HCT116 (cell line): ENCODE data around the gene ABHD11. TPM values are rescaled to one million over a fixed set of nuclear protein-coding genes. Genes with fewer than 3 reads are reported as not detected.

Source experiments
- ATAC-seq: fragments of 200-7000 bp; cut with Tn5 transposase; 2 replicates; pipeline ENCODE4 v1.9.1; 2020; ENCODE audit warnings: mild to moderate bottlenecking, moderate library complexity
- BruUV-seq: library from RNA; stranded (reverse); fragments of 400-500 nt; replicated peaks from 2 replicates; lab custom pipeline; 2021; lab: Mats Ljungman, UMichigan
- CTCF ChIA-PET: fragments of 300-600 bp; sonication (Branson Sonifier 250); formaldehyde crosslinking; loops from one replicate; lab custom pipeline; 2021; ENCODE audit warnings: antibody characterized with exemption; lab: Charles Lee
- POLR2A ChIA-PET: fragments of 300-600, 350-600 bp; sonication (Branson Sonifier 250); formaldehyde crosslinking; loops from one replicate; lab custom pipeline; 2021; ENCODE audit warnings: antibody characterized with exemption; lab: Charles Lee
- RAD21 ChIA-PET, 2 experiments: fragments of 300-600 bp; sonication (Branson Sonifier 250); formaldehyde crosslinking; loops; one replicate each; lab custom pipeline; 2023; ENCODE audit warnings: low total read pairs in 2 of 2; ENCODE audit not compliant: uncharacterized antibody in 2 of 2, unreplicated experiment in 2 of 2, low non-redundant PET in 1 of 2; lab: Charles Lee
- DNase-seq: peaks from one replicate; pipeline ENCODE4 v3.0.0-alpha.2; 2010; ENCODE audit warnings: low read depth, low spot score
- H2AFZ ChIP-seq: fragments of 200-600 bp; shearing (Covaris generic), sonication (generic); 2 replicates; pipeline ENCODE4 v1.6.1; 2017; ENCODE audit warnings: low read depth, mixed run types, mixed read lengths, antibody characterized with exemption, low read length; ENCODE audit not compliant: poor library complexity, severe bottlenecking
- H3K27ac ChIP-seq: 2 replicates; pipeline ENCODE4 v1.5.1; 2012; ENCODE audit warnings: low read depth, low read length
- H3K27me3 ChIP-seq: fragments of 200-600 bp; sonication (generic); 2 replicates; pipeline ENCODE4 v1.6.1; 2016; ENCODE audit warnings: mixed run types, low read length, mixed read lengths; ENCODE audit not compliant: insufficient read depth
- H3K36me3 ChIP-seq, 2 experiments: fragments of 200-500 bp in 1 of 2; fragments of 200-600 bp in 1 of 2; sonication (Bioruptor generic) in 1 of 2; sonication (generic) in 1 of 2; 2 replicates each; pipeline versions ENCODE4 v1.5.1 to v1.6.1; 2014 to 2016; ENCODE audit warnings: low read length in 2 of 2, inconsistent platforms in 1 of 2, mixed read lengths in 1 of 2, mixed run types in 1 of 2; ENCODE audit not compliant: insufficient read depth in 2 of 2, control insufficient read depth in 1 of 2
- H3K4me1 ChIP-seq, 2 experiments: fragments of 200-600 bp in 1 of 2; sonication (generic) in 1 of 2; 2 replicates each; pipeline versions ENCODE4 v1.5.1 to v1.6.1; 2012 to 2017; ENCODE audit warnings: low read length in 2 of 2, inconsistent platforms in 1 of 2, mild to moderate bottlenecking in 1 of 2, mixed read lengths in 1 of 2, mixed run types in 1 of 2, moderate library complexity in 1 of 2; ENCODE audit not compliant: insufficient read depth in 2 of 2, control insufficient read depth in 1 of 2
- H3K4me2 ChIP-seq: fragments of 200-600 bp; sonication (generic); 2 replicates; pipeline ENCODE4 v1.6.1; 2017; ENCODE audit warnings: mixed run types, low read length, mixed read lengths
- H3K4me3 ChIP-seq, 2 experiments: fragments of 200-600 bp in 1 of 2; sonication (generic) in 1 of 2; replicated peaks in 1 of 2; 2 replicates each; pipeline ENCODE4 v1.5.1; 2011 to 2016; ENCODE audit warnings: low read length in 2 of 2, control low read depth in 1 of 2, low read depth in 1 of 2, mild to moderate bottlenecking in 1 of 2, mixed read lengths in 1 of 2, mixed run types in 1 of 2
- H3K79me2 ChIP-seq: fragments of 200-600 bp; sonication (generic); 2 replicates; pipeline ENCODE4 v1.6.1; 2017; ENCODE audit warnings: mild to moderate bottlenecking, mixed run types, low read length, moderate library complexity, mixed read lengths; ENCODE audit not compliant: insufficient read depth
- H3K9ac ChIP-seq: fragments of 200-600 bp; sonication (generic); 2 replicates; pipeline ENCODE4 v1.6.1; 2016; ENCODE audit warnings: low read length, mixed read lengths
- H3K9me2 ChIP-seq: fragments of 200-600 bp; sonication (generic), shearing (Covaris generic); 2 replicates; pipeline ENCODE4 v1.6.1; 2017; ENCODE audit warnings: mixed run types, mild to moderate bottlenecking, moderate library complexity; ENCODE audit not compliant: insufficient read depth
- H3K9me3 ChIP-seq, 2 experiments: fragments of 200-500 bp in 1 of 2; fragments of 200-600 bp in 1 of 2; sonication (Bioruptor generic) in 1 of 2; sonication (generic) in 1 of 2; 2 replicates each; pipeline ENCODE4 v1.6.1; 2014 to 2017; ENCODE audit warnings: low read length in 2 of 2, mixed read lengths in 2 of 2, inconsistent platforms in 1 of 2, low read depth in 1 of 2, mild to moderate bottlenecking in 1 of 2, mixed run types in 1 of 2, moderate library complexity in 1 of 2; ENCODE audit not compliant: control insufficient read depth in 1 of 2, insufficient read depth in 1 of 2
- H4K20me1 ChIP-seq: fragments of 200-600 bp; sonication (generic), shearing (Covaris generic); 2 replicates; pipeline ENCODE4 v1.6.1; 2017; ENCODE audit warnings: mixed run types, mild to moderate bottlenecking, moderate library complexity; ENCODE audit not compliant: insufficient read depth
- CBX3 ChIP-seq: IDR thresholded peaks from 2 replicates; pipeline ENCODE4 v1.6.1; 2012; ENCODE audit warnings: low read depth
- CEBPB ChIP-seq: IDR thresholded peaks from 2 replicates; pipeline ENCODE4 v1.6.1; 2012; ENCODE audit warnings: low read depth
- EGR1 ChIP-seq: IDR thresholded peaks from 2 replicates; pipeline ENCODE4 v1.6.1; 2012; ENCODE audit warnings: low read depth
- EZH2 ChIP-seq: fragments of 200-600 bp; sonication (generic); IDR thresholded peaks from 2 replicates; pipeline ENCODE4 v1.6.1; 2017; ENCODE audit warnings: antibody characterized with exemption, mixed run types
- EZH2phosphoT487 ChIP-seq: fragments of 200-600 bp; IDR thresholded peaks from 2 replicates; pipeline ENCODE4 v1.6.1; 2018; ENCODE audit warnings: antibody characterized with exemption, borderline replicate concordance
- FOSL1 ChIP-seq: IDR thresholded peaks from 2 replicates; pipeline ENCODE4 v1.6.1; 2012; ENCODE audit warnings: low read depth
- MAX ChIP-seq: IDR thresholded peaks from 2 replicates; pipeline ENCODE4 v1.6.1; 2012
- POLR2A ChIP-seq: IDR thresholded peaks from 2 replicates; pipeline ENCODE4 v1.7.0; 2011; ENCODE audit warnings: borderline replicate concordance; ENCODE audit not compliant: insufficient read depth, insufficient read length; ENCODE audit errors: extremely low read depth
- POLR2AphosphoS5 ChIP-seq: IDR thresholded peaks from 2 replicates; pipeline ENCODE4 v1.6.1; 2011; ENCODE audit warnings: mild to moderate bottlenecking, low read depth, low read length, moderate library complexity
- REST ChIP-seq: IDR thresholded peaks from 2 replicates; pipeline ENCODE4 v1.6.1; 2012; ENCODE audit warnings: low read depth
- SIN3A ChIP-seq: IDR thresholded peaks from 2 replicates; pipeline ENCODE4 v1.6.1; 2012; ENCODE audit warnings: low read depth
- SP1 ChIP-seq: IDR thresholded peaks from 2 replicates; pipeline ENCODE4 v1.6.1; 2012; ENCODE audit warnings: low read depth
- SRF ChIP-seq: IDR thresholded peaks from 2 replicates; pipeline ENCODE4 v1.6.1; 2012; ENCODE audit warnings: low read depth
- TCF7L2 ChIP-seq: IDR thresholded peaks from 2 replicates; pipeline ENCODE4 v1.7.0; 2011; ENCODE audit warnings: borderline replicate concordance, inconsistent platforms; ENCODE audit not compliant: insufficient read depth, insufficient read length; ENCODE audit errors: extremely low read depth
- ZFX ChIP-seq: fragments of 450-650 bp; IDR thresholded peaks from 2 replicates; pipeline ENCODE4 v1.6.1; 2017
- ZNF274 ChIP-seq: fragments of 200-500 bp; sonication (Bioruptor generic); IDR thresholded peaks from 2 replicates; pipeline ENCODE4 v1.6.1; 2014; ENCODE audit warnings: mild to moderate bottlenecking, low read depth, low read length, inconsistent platforms
- intact Hi-C: fragments of 100-400 bp; cut with micrococcal nuclease; formaldehyde crosslinking; loops from 2 replicates; pipeline ENCODE4 v1.10.0; 2022
- total RNA-seq: library from RNA; stranded (reverse); gene quantifications from one replicate; pipeline ENCODE4 v1.2.1, GENCODE V29; 2021; ENCODE audit not compliant: unreplicated experiment

Gene ABHD11
- total RNA-seq, 1 experiment from 2014 or later = 69.8 TPM

GRCh38 chr7:73766556-73767229, 28.1 kb upstream of the ABHD11 start:
- intact Hi-C loops = no loop called here
- POLR2A ChIA-PET = no interaction called here
- no peak overlapping the region for H3K4me2 ChIP-seq
- H3K27me3 ChIP-seq = no peaks in the 10 kb centered on the region
- no TSS peak for BruUV-seq
- no peaks in the 10 kb centered on the region for H4K20me1 ChIP-seq
- H3K9me3 ChIP-seq = no peaks in the 10 kb centered on the region
- no peak overlapping the region for H3K9ac ChIP-seq
- H3K4me1 ChIP-seq = peaks cover 6 to 26% of the 10 kb centered on the region in 2 experiments; a peak in 3 of 4 replicates
- TF ChIP-seq ZFX (no peak), POLR2AphosphoS5 (no peak), REST (no peak), MAX (no peak), EGR1 (no peak), SRF (no peak), ZNF274 (no peak), EZH2 (no peak), SP1 (no peak), CBX3 (no peak), TCF7L2 (no peak), POLR2A (no peak), EZH2phosphoT487 (no peak), CEBPB (no peak), FOSL1 (no peak), SIN3A (no peak)
- TF ChIP-seq, all 23 proteins: peak for 0
- Histone ChIP-seq H3K79me2 (no peaks in the 10 kb centered on the region), H3K9me2 (no peaks in the 10 kb centered on the region), H3K36me3 (no peaks in the 10 kb centered on the region), H3K27ac (no peak overlapping the region), H2AFZ (no peak overlapping the region), H3K4me3 (no peak overlapping the region)
- ChIA-PET RAD21 (no interaction called here), CTCF (no interaction called here)
- ATAC-seq = no peak
- DNase-seq = no peak
